ENCODE data around the gene IRF9.
"Not testable (repeated sequence)": the region's sequence is repeated elsewhere in the genome, so short reads cannot be mapped to it uniquely, and the experiment has no call there.

IRF9 gene

DNA sequence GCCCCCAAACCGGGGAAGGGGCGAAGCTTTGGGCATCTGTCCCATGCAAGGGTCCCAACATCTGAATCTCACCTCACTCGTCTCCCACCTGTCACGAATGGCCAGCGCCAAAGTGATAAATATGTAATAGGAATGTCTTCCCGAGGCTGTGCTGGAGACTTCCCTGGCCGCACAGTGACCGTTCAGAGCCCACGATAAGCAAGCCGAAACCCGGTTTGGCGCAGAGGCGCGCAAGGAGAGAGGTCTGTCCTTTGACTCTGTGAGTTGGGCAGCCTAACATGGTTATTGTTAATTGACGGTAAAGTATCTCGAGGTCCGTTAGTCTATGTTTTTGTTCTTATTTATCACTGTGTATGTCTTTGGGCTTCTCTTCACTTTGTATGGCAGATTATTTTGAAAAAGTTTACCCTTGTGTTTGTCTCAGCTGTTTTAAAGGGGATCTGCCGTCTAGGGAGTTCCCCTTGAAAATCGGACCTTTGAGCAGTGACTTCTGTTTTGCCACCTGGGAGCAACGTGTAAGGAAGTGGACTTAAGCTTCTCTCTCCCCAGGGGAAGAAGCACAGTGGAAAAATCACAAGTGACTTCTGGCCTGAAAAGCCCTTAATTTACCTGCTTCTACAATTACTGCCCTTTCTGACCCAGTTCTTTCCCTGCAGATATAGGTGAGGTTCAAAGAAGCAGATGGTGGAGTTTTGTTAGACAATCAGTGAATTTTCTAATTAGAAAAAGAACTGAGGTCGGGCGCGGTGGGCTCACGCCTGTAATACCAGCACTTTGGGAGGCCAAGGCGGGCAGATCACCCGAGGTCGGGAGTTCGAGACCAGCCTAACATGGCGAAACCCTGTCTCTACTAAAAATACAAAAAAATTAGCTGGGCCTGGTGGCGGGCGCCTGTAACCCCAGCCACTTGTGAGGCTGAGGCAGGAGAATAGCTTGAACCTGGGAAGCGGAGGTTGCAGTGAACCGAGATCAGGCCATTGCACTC lies 35.3 kb downstream of the IRF9 start:
- DNase-seq: no peak

DNA sequence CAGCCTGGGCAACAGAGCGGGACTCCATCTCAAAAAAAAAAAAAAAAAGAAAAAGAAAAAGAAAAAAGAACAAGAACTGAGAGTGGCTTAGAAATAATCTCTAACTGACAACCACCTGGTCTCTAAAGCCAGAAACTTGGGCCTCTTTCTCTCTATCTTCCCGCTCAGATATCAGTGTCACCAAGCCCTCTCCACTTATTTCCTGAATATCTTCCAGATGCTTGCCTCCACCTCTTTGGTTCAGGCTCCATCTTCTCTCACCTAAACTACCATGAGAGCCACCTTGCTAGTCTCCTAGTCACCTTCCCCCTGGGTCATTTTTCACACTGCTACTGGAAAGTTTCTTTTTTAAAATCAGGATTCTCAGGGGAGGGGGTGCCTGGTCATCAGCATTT lies 36.0 kb downstream of the IRF9 start:
- DNase-seq: no peak

DNA sequence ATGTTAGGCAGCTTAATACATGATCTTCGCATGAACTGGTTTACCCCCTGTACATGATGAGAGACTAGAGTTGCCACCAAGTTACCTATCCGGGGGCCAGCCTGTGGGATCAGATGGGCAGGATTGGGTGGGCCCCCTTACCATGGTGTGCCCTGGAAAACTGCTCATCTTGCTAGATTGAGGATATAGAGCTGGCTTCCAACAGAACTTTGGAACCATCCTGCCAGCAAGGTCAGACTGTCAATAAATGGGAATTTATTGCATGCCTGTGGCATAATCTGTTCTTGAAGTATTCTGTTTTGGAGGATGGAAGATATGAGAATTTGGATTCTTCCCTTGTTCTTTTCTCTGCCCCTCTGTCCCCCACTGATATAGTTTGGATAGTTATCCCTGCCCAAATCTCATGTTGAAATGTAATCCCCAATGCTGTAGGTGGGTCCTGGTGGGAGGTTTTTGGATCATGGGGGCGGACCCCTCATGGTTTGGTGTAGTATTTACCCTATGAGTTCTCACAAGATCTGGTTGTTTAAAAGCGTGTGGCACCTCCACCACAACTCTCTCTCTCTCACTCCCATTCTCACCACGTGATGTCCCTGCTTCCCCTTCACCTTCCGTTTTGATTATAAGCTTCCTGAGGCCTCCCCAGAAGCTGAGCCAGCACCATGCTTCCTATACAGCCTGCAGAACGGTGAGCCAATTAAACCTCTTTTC lies 37.9 kb downstream of the IRF9 start:
- no peak for DNase-seq

DNA sequence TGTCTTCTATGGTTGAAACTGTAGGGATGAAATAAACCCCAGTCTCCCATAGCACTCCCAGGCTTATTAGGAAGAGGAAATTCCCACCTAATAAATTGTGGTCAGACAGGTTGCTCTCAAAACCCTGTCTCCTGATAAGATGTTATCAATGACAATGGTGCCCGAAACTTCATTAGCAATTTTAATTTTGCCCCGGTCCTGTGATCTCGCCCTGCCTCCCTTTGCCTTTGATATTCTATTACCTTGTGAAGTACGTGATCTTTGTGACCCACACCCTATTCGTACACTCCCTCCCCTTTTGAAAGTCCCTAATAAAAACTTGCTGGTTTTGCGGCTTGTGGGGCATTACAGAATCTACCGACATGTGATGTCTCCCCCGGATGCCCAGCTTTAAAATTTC lies 41.5 kb downstream of the IRF9 start:
- DNase-seq: not testable (repeated sequence)

DNA sequence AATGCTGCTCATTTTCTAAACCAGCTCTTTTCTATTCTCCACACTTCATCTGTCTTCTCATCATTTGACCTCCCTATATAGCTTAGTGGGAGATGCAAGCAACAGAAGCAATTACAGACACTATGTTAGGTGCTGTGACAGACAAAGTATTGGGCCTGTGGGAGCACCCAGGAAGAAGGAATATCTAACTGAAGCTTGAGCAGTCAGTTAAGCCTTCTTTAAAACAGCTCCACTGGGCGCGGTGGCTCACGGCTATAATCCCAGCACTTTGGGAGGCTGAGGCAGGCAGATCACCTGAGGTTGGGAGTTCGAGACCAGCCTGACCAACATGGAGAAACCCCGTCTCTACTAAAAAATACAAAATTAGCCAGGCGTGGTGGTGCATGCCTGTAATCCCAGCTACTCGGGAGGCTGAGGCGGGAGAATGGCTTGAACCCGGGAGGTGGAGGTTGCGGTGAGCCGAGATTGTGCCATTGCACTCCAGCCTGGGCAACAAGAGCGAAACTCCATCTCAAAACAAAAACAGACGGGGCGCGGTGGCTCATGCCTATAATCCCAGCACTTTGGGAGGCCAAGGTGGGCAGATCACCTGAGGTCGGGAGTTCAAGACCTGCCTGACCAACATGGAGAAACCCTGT lies 42.3 kb downstream of the IRF9 start:
- not testable (repeated sequence) for DNase-seq

DNA sequence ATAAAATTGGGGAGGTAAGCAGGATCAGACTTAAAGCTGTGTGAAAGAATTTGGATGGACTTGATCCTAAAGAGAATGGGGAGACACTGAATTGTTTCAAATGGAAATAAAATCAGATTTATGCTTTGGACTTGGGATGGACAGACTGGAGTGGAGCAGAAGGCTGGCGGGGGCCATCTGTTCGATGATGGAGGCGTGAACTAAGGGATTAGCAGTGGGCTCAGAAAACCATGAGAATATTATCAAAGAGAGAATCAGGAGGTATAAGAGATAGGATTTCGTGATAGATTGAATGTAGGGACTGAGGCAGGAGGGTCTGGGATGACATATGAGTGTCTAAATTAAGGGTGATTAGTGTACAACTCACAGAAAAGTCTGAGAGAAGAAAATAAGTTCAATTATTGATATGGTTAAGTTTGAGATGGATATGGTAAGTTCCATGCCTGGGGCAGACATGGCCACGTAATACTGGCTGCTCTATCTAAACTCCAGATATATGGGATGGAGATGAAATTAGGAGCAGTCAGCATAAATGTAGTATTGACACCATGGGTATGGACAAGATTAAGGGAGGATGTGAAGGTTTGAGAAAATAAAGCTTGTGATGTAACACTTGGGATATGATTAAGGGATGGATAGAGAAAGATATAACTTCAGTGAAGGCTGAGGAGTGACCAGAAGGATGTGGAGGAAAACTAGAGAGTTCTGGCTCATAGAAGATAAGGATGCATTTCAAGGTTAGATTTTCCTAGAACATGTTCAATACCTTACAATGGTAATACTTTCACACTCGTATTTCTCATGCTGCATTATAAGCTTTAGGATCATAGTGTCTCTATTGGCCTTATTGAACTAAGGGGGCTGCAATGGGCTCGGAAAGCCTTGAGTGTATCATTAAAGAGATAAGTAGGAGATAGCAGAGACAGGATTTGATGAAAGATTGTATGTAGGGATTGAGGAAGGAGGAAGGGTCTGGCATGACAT lies 43.4 kb downstream of the IRF9 start:
- DNase-seq: no peak

DNA sequence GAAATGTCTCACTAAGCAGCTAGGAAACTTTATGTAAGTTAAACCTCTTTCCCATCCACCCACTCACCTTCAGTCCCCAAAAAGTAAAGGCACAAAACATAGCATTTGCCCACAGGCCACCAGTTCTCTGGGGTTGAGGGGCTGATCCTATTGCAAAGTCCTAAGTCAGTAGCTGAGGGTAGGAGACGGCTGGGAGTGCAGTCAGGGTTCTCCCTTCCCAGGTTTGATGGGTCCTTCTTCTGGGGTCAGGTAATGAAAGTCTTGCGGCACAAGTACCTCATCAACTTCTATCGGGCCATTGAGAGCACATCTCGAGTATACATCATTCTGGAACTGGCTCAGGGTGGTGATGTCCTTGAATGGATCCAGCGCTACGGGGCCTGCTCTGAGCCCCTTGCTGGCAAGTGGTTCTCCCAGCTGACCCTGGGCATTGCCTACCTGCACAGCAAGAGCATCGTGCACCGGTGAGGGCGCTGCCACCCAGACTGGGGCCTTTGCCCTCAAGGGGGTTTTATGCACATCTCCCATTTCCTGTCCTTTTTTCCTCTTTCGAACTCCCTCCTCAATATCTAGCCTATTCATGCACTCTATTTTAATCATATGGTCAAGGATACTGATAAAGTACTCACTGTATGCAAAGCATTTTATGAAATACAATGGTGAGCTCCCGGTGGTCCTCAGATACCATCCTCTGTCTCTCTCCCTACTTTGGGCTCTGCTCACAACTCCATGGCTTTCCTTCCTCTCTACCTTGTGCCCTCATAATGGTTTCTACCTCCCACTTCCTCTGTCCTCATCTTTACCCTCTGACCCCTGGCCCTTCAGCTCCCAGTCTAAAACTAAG lies 45.4 kb downstream of the IRF9 start:
- no peak for DNase-seq

DNA sequence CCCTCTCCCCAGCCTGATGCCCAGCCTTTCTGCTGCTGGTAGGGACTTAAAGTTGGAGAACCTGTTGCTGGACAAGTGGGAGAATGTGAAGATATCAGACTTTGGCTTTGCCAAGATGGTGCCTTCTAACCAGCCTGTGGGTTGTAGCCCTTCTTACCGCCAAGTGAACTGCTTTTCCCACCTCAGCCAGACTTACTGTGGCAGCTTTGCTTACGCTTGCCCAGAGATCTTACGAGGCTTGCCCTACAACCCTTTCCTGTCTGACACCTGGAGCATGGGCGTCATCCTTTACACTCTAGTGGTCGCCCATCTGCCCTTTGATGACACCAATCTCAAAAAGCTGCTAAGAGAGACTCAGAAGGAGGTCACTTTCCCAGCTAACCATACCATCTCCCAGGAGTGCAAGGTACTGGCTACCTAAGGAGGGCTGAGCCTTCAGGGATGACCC lies 46.1 kb downstream of the IRF9 start:
- no peak for DNase-seq

DNA sequence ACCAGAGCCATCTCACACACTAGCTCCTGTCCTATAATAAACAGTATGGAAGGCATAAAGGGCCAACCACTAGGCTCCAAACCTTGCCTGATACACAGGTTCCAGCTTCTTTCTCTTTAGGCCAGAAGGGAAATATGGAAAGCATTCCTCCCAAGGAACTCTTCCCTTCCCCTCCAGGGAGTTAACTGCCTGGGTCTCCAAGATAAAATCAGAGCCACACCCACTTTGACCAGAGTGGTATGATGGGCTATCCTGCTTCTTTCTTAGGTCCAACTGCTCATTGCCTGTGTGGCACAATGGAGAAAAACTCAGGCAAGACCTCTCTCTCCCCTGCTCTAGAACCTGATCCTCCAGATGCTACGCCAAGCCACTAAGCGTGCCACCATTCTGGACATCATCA lies 46.6 kb downstream of the IRF9 start:
- DNase-seq: no peak

DNA sequence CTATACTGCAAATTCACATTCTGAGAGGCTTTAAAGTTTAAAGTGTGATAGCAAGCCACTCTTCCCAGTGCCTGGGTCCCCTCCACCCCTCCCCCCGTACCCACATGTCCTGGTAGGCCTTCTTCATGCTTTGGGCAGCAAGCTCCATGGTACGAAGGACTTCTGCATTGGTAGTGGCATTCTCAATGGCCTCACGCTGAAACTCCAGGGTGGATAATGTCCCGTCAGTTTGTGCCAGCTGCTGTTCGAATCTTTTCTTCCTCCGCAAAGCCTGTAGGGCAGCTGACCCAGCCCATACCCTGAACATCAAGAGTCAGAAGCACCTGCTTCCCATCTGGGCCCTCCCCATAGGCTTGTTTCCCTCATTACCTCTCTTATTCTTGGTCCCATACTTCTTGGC lies 50.2 kb downstream of the IRF9 start:
- DNase-seq: no peak

DNA sequence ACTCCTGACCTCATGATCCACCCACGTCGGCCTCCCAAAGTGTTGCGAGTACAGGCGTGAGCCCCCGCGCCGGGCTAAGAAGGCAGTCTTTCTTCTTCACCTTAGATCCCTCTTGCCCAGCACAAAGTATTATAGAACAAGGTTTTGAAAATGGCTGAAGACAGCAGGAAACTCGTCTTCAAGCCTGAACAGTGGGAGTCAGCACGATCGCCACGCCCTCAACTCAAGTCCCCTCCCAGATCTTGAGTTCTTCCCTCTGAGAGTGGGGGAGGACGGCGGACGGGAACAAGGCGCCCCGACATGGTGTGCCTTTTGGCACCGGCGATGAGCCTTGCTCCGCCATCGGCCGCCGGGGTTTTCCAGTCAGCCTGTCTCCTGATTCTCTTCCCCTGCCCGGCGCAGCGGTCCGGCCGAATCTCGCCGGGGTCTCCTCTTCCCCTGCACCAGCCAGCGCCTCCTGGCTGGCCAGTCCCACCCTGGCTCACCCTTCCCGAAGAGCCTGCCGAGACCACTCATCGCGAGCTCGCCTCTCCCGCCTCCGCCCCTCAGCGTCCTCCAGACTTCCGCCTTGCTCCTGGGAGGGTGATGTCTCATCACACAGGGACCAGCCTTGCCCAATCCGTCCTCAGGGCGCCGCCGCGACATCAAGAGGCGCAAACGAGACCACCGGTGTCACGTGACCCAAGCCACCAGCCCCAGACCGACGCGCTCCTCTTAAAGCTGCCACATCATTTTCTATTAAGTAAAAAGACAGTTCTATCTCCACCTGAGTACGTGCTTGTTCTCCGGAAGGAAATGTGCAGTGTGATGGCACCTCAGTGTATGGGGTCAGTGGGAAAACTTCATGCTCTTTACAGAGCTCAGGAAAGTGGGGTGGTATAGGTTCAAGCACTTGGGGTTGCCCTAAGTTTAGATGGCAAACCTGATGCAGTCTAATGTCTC lies 52.1 kb downstream of the IRF9 start, which contains the start of gene CHMP4A:
Gene CHMP4A, minus strand, starts transcription at position 565 of the 942 bp plus-strand sequence. Its CDS starts 49 bp downstream, at position 516.
- DNase-seq: peak; percentile 91

DNA sequence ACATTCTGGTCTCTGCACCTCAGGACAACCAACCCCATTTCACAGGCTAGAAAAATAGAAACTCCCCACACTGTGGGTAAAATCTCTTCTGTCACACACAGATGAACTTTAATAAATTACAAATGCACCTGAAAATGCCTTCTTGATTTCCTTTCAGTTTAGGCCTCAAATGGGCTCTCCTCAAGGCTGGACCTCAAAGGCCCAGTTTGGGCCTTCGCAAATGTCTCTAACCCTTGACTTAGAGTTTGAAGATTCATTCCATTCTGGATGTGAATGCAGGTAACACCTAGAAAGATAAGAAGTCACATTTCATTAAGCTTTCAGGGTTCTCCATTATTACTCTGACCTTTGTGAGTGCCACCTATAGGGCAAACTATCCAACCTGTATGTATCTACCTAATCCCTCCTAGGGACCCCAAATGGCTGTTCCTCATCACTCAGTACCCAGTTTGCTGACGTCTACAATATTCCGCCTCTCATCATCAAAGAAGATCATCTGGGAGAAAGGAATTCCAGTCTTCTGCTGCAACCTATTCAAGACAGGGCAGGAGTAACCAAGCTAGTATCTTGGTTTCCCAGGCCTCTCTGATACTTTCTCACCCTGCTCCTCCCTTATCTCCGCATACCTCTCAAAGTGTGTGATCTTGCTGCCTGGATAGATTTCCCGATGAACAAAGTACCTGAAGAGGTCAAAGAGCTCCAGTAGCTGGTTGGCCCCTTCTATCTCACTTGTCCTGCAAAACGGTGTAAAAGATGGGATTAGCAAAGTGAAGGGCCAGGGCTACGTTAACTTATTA lies 53.0 kb downstream of the IRF9 start:
- no peak for DNase-seq

DNA sequence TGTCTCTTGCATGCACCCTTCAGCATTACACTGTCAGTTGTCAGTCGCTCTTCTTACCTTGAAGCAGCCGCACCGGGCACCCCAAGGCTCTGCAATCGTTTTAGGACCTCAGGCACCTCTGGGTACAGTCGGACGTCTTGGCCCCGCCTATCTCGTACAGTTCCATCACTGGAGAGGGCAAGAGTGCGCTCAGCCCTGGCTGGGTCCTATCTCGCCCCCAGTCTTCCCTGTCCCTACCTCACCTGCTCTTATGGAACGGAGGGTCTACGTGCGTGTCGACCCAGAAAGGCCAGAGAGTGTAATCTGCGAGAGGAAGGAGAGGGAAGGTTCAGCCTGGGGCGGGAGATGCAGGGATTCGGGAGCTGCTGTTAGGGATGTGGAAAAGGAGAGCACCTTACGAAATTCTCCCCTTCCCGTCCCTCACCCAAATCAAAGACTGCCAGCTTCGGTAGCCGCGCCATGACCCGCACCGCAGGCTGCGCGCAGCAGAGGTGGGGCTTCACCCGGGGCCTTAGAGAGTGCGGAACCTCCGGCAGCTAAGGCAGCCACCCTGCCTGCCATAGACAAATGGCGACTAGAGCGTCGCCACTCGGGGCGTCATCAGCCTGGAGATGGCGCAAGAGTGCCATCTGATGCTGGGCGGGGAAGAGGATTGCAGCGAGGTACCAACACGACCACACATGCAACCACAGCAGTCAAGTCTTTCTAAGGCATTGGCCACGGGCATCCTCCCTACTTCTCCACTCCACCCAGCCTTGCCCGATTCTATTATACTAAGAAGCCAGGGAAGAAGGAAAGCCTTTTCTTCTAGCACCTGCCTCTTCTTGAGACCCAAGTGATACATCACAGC lies 54.7 kb downstream of the IRF9 start, which contains the start of gene MDP1:
Gene MDP1, minus strand, starts transcription at position 572 of the 850 bp plus-strand sequence. Its CDS starts 111 bp downstream, at position 461.
- DNase-seq: peak; percentile 78
